CD14-positive monocyte (primary cell): ENCODE data around the gene HABP4. TPM values are rescaled to one million over a fixed set of nuclear protein-coding genes. Genes with fewer than 3 reads are reported as not detected.

Source experiments
- DNase-seq, 3 donors: peaks; one replicate each; pipeline ENCODE4 v3.0.0-alpha.2; 2011 to 2022
- H2AFZ ChIP-seq: 2 replicates; pipeline ENCODE4 v1.6.0; 2012; ENCODE audit warnings: mild to moderate bottlenecking, low read depth, low read length, inconsistent platforms; ENCODE audit not compliant: insufficient read depth, poor library complexity, severe bottlenecking
- H3K27ac ChIP-seq, 2 donors: 1 replicate in 1 of 2; 2 replicates in 1 of 2; pipeline ENCODE4 v1.5.1; 2012 to 2013; ENCODE audit warnings: low read length in 2 of 2, control low read depth in 1 of 2, inconsistent platforms in 1 of 2, low read depth in 1 of 2, mild to moderate bottlenecking in 1 of 2
- H3K27me3 ChIP-seq, 2 donors: one replicate each; pipeline versions ENCODE4 v1.6.0 to v1.6.1; 2011 to 2013; ENCODE audit warnings: low read length in 2 of 2; ENCODE audit not compliant: control insufficient read depth in 2 of 2, insufficient read depth in 2 of 2
- H3K36me3 ChIP-seq, 2 donors: replicated peaks in 1 of 2; 1 replicate in 1 of 2; 2 replicates in 1 of 2; pipeline versions ENCODE4 v1.5.1 to v1.6.1; 2012 to 2013; ENCODE audit warnings: low read length in 2 of 2, control low read depth in 1 of 2, inconsistent platforms in 1 of 2, mild to moderate bottlenecking in 1 of 2; ENCODE audit not compliant: insufficient read depth in 2 of 2, control insufficient read depth in 1 of 2
- H3K4me1 ChIP-seq, 2 donors: 1 replicate in 1 of 2; 2 replicates in 1 of 2; pipeline versions ENCODE4 v1.5.1 to v1.6.1; 2012 to 2013; ENCODE audit warnings: low read length in 2 of 2, control low read depth in 1 of 2, inconsistent platforms in 1 of 2, mild to moderate bottlenecking in 1 of 2, moderate library complexity in 1 of 2; ENCODE audit not compliant: insufficient read depth in 2 of 2, control insufficient read depth in 1 of 2
- H3K4me2 ChIP-seq: replicated peaks from 2 replicates; pipeline ENCODE3; 2012; ENCODE audit warnings: low read length, moderate library complexity, mild to moderate bottlenecking; ENCODE audit not compliant: poor library complexity, severe bottlenecking; ENCODE audit errors: extremely low read depth
- H3K4me3 ChIP-seq, 3 experiments: fragments of 200-600 bp in 1 of 3; sonication (generic) in 1 of 3; replicated peaks in 1 of 3; 1 replicate in 2 of 3; 2 replicates in 1 of 3; pipeline ENCODE4 v1.5.1; 2011 to 2013; ENCODE audit warnings: low read length in 3 of 3, mild to moderate bottlenecking in 3 of 3, control low read depth in 2 of 3, low read depth in 2 of 3, inconsistent platforms in 1 of 3, moderate library complexity in 1 of 3
- H3K79me2 ChIP-seq: 2 replicates; pipeline ENCODE4 v1.6.0; 2012; ENCODE audit warnings: mild to moderate bottlenecking, control low read depth, inconsistent platforms, low read length, moderate library complexity; ENCODE audit not compliant: insufficient read depth
- H3K9ac ChIP-seq: 2 replicates; pipeline ENCODE4 v1.6.0; 2017; ENCODE audit warnings: low read length, mild to moderate bottlenecking; ENCODE audit not compliant: insufficient read depth, poor library complexity, severe bottlenecking
- H3K9me3 ChIP-seq, 2 donors: replicated peaks in 1 of 2; 1 replicate in 1 of 2; 2 replicates in 1 of 2; pipeline versions ENCODE4 v1.5.1 to v1.6.1; 2012 to 2013; ENCODE audit warnings: low read length in 2 of 2, control low read depth in 1 of 2; ENCODE audit not compliant: control insufficient read depth in 1 of 2, insufficient read depth in 1 of 2
- H4K20me1 ChIP-seq: 2 replicates; pipeline ENCODE4 v1.6.0; 2012; ENCODE audit warnings: mild to moderate bottlenecking, low read length, control low read depth, moderate library complexity; ENCODE audit not compliant: insufficient read depth
- H3K27ac Mint-ChIP-seq, 7 donors: one replicate each; pipeline ENCODE4 v1.8.0; 2020; ENCODE audit warnings: mild to moderate bottlenecking in 7 of 7, mixed read lengths in 7 of 7, moderate library complexity in 6 of 7, inconsistent platforms in 2 of 7
- H3K27me3 Mint-ChIP-seq, 3 donors: one replicate each; pipeline ENCODE4 v1.8.0; 2021 to 2022; ENCODE audit warnings: low read depth in 3 of 3, mild to moderate bottlenecking in 3 of 3, mixed read lengths in 3 of 3, moderate library complexity in 3 of 3, inconsistent platforms in 1 of 3
- H3K36me3 Mint-ChIP-seq, 2 donors: one replicate each; pipeline ENCODE4 v1.8.0; 2020; ENCODE audit warnings: mixed read lengths in 2 of 2, inconsistent platforms in 1 of 2, mild to moderate bottlenecking in 1 of 2
- H3K4me1 Mint-ChIP-seq: one replicate; pipeline ENCODE4 v1.8.0; 2020; ENCODE audit warnings: mild to moderate bottlenecking, mixed read lengths
- H3K4me3 Mint-ChIP-seq, 2 donors: one replicate each; pipeline ENCODE4 v1.8.0; 2020; ENCODE audit warnings: mild to moderate bottlenecking in 2 of 2, mixed read lengths in 2 of 2, moderate library complexity in 1 of 2
- H3K9me3 Mint-ChIP-seq, 7 donors: one replicate each; pipeline ENCODE4 v1.8.0; 2020 to 2022; ENCODE audit warnings: mixed read lengths in 7 of 7, mild to moderate bottlenecking in 6 of 7, moderate library complexity in 6 of 7, inconsistent platforms in 2 of 7
- CTCF ChIP-seq: fragments of 200-600 bp; IDR thresholded peaks from one replicate; pipeline ENCODE4 v1.8.0; 2022; ENCODE audit warnings: antibody characterized with exemption, mild to moderate bottlenecking
- WGBS: methylation state at CpG from one replicate; pipeline ENCODE4 v1.1.5; 2013; ENCODE audit warnings: missing lambda C conversion rate; ENCODE audit not compliant: insufficient coverage; 5-methylcytosine and 5-hydroxymethylcytosine counted together
- intact Hi-C, 2 donors: fragments of 100-400 bp; cut with micrococcal nuclease; formaldehyde crosslinking; loops; one replicate each; pipeline versions ENCODE4 v1.15.0 to v1.15.1; 2023
- polyA plus RNA-seq, 3 donors: library from polyadenylated mRNA; depleted of rRNA in 1 of 3; unstranded in 2 of 3; stranded (reverse) in 1 of 3; fragments of 300-500 nt in 2 of 3; fragments of >200 nt in 1 of 3; fragmentation: Illumina TruSeq in 2 of 3; gene quantifications; 1 replicate in 2 of 3; 2 replicates in 1 of 3; pipeline ENCODE4 v1.2.3, GENCODE V29; 2012 to 2021

Gene HABP4
- polyA plus RNA-seq, 3 donors = 0.54 to 0.97 (median 0.68) TPM

GRCh38 chr9:96491880-96492525, 42.0 kb downstream of the HABP4 start:
- DNase-seq = no peak
- intact Hi-C loops = no loop called here

GRCh38 chr9:96492993-96493531, 43.1 kb downstream of the HABP4 start:
- Histone ChIP-seq H3K79me2 (no peaks in the 10 kb centered on the region), H4K20me1 (no peaks in the 10 kb centered on the region), H3K9ac (no peak overlapping the region), H3K27me3 (no peaks in the 10 kb centered on the region), H3K4me3 (no peak overlapping the region), H3K27ac (no peak overlapping the region), H3K4me1 (no peaks in the 10 kb centered on the region), H3K9me3 (no peaks in the 10 kb centered on the region), H3K36me3 (no peaks in the 10 kb centered on the region), H2AFZ (no peak overlapping the region), H3K4me2 (no peak overlapping the region)
- no peak for TF ChIP-seq CTCF
- Mint-ChIP-seq H3K27ac (peak overlapping the region in 1 of 7 donors; percentile 55), H3K27me3 (peaks cover 0 to 3% (median 0%) of the 10 kb centered on the region in 3 donors), H3K4me1 (no peaks in the 10 kb centered on the region), H3K36me3 (no peaks in the 10 kb centered on the region), H3K9me3 (peaks cover 0 to 3% (median 0%) of the 10 kb centered on the region in 7 donors), H3K4me3 (no peak overlapping the region)
- WGBS = 95% methylated on average over 9 of the region's 12 CpGs
- no peak for DNase-seq
- intact Hi-C loops = no loop called here

More at GRCh38 chr9:96491880-96492525, 42.0 kb downstream of the HABP4 start:
- H4K20me1 ChIP-seq = no peaks in the 10 kb centered on the region
- Mint-ChIP-seq H3K4me3 (no peak overlapping the region), H3K27me3 (peaks cover 0 to 5% (median 0%) of the 10 kb centered on the region in 3 donors), H3K4me1 (no peaks in the 10 kb centered on the region), H3K36me3 (no peaks in the 10 kb centered on the region), H3K27ac (peak overlapping the region in 1 of 7 donors; percentile 80), H3K9me3 (peaks cover 0 to 2% (median 0%) of the 10 kb centered on the region in 7 donors)
- H3K36me3 ChIP-seq = no peaks in the 10 kb centered on the region
- no peaks in the 10 kb centered on the region for H3K9me3 ChIP-seq
- H3K4me3 ChIP-seq = no peak overlapping the region
- H2AFZ ChIP-seq = no peak overlapping the region
- H3K79me2 ChIP-seq = no peaks in the 10 kb centered on the region
- 96% methylated on average over 17 of the region's 17 CpGs for WGBS
- no peak overlapping the region for H3K9ac ChIP-seq
- no peaks in the 10 kb centered on the region for H3K27me3 ChIP-seq
- no peak overlapping the region for H3K27ac ChIP-seq
- no peak for TF ChIP-seq CTCF
- H3K4me1 ChIP-seq = no peaks in the 10 kb centered on the region
- no peak overlapping the region for H3K4me2 ChIP-seq
